B cell (primary cell): ENCODE results near the gene MTCL1. TPM values are rescaled to one million over a fixed set of nuclear protein-coding genes. Genes with fewer than 3 reads are reported as not detected.

Source experiments
- ATAC-seq: fragments of 200-7000 bp; cut with Tn5 transposase; one replicate; pipeline ENCODE4 v1.10.0; 2021; ENCODE audit warnings: low read depth, mild to moderate bottlenecking, moderate number of reproducible peaks, moderate library complexity
- CTCF ChIA-PET: fragments of 350-600 bp; sonication (Branson Sonifier 250); formaldehyde crosslinking; loops from one replicate; lab custom pipeline; 2021; ENCODE audit warnings: antibody characterized with exemption, inconsistent platforms; lab: Charles Lee
- POLR2A ChIA-PET: fragments of 350-600 bp; sonication (Branson Sonifier 250); formaldehyde crosslinking; loops from one replicate; lab custom pipeline; 2021; ENCODE audit warnings: antibody characterized with exemption; lab: Charles Lee
- DNase-seq: peaks from one replicate; pipeline ENCODE4 v3.0.0; 2013
- H2AFZ ChIP-seq: 2 replicates; pipeline ENCODE4 v1.6.1; 2012; ENCODE audit warnings: mild to moderate bottlenecking, low read depth, low read length; ENCODE audit not compliant: insufficient read depth, poor library complexity, severe bottlenecking
- H3K27ac ChIP-seq, 2 donors: 1 replicate in 1 of 2; 2 replicates in 1 of 2; pipeline ENCODE4 v1.5.1; 2012 to 2013; ENCODE audit warnings: low read length in 2 of 2, mild to moderate bottlenecking in 2 of 2, moderate library complexity in 1 of 2
- H3K27me3 ChIP-seq, 4 experiments: fragments of 200-600 bp in 1 of 4; sonication (generic) in 1 of 4; replicated peaks in 1 of 4; 1 replicate in 2 of 4; 2 replicates in 2 of 4; pipeline versions ENCODE4 v1.6.1 to v1.7.0; 2013 to 2016; ENCODE audit warnings: low read length in 3 of 4, mild to moderate bottlenecking in 2 of 4, mixed read lengths in 1 of 4, moderate library complexity in 1 of 4; ENCODE audit not compliant: insufficient read depth in 4 of 4, control insufficient read depth in 3 of 4; ENCODE audit errors: control extremely low read depth in 1 of 4
- H3K36me3 ChIP-seq, 2 experiments: replicated peaks in 1 of 2; 1 replicate in 1 of 2; 2 replicates in 1 of 2; pipeline versions ENCODE4 v1.6.1 to v1.7.1; 2013; ENCODE audit warnings: low read length in 1 of 2; ENCODE audit not compliant: insufficient read depth in 2 of 2, control insufficient read depth in 1 of 2; ENCODE audit errors: control extremely low read depth in 1 of 2, extremely low read depth in 1 of 2
- H3K4me1 ChIP-seq, 2 donors: fragments of 200-600 bp in 1 of 2; sonication (generic) in 1 of 2; 1 replicate in 1 of 2; 2 replicates in 1 of 2; pipeline versions ENCODE4 v1.5.1 to v1.6.1; 2013 to 2017; ENCODE audit warnings: low read length in 2 of 2; ENCODE audit not compliant: control insufficient read depth in 2 of 2, insufficient read depth in 2 of 2
- H3K4me2 ChIP-seq: replicated peaks from 2 replicates; pipeline ENCODE3; 2012; ENCODE audit warnings: mild to moderate bottlenecking, low read depth, low read length; ENCODE audit not compliant: poor library complexity, severe bottlenecking
- H3K4me3 ChIP-seq, 5 experiments: fragments of 200-600 bp in 1 of 5; sonication (generic) in 1 of 5; 1 replicate in 3 of 5; 2 replicates in 2 of 5; pipeline versions ENCODE4 v1.5.1 to v1.7.0; 2011 to 2016; ENCODE audit warnings: low read length in 4 of 5, mild to moderate bottlenecking in 4 of 5, low read depth in 2 of 5, control low read depth in 1 of 5, moderate library complexity in 1 of 5; ENCODE audit not compliant: insufficient read depth in 1 of 5; ENCODE audit errors: control extremely low read depth in 1 of 5, extremely low read depth in 1 of 5
- H3K79me2 ChIP-seq: fragments of 200-600 bp; sonication (generic); one replicate; pipeline ENCODE4 v1.6.0; 2016; ENCODE audit warnings: low read length; ENCODE audit not compliant: control insufficient read depth, insufficient read depth
- H3K9ac ChIP-seq: fragments of 200-600 bp; sonication (generic); 2 replicates; pipeline ENCODE4 v1.6.1; 2017; ENCODE audit warnings: mild to moderate bottlenecking, low read length, moderate library complexity
- H3K9me3 ChIP-seq, 3 donors: one replicate each; pipeline versions ENCODE4 v1.6.1 to v1.7.1; 2013; ENCODE audit warnings: low read length in 2 of 3; ENCODE audit not compliant: control insufficient read depth in 2 of 3, insufficient read depth in 1 of 3; ENCODE audit errors: control extremely low read depth in 1 of 3
- H4K20me1 ChIP-seq: 2 replicates; pipeline ENCODE4 v1.6.0; 2012; ENCODE audit warnings: mild to moderate bottlenecking, low read length; ENCODE audit not compliant: insufficient read depth, control insufficient read depth, poor library complexity, severe bottlenecking
- H3K27ac Mint-ChIP-seq: one replicate; pipeline ENCODE4 v1.8.0; 2021; ENCODE audit warnings: mixed read lengths
- H3K27me3 Mint-ChIP-seq: one replicate; pipeline ENCODE4 v1.8.0; 2021; ENCODE audit warnings: mixed read lengths
- H3K4me1 Mint-ChIP-seq: one replicate; pipeline ENCODE4 v1.8.0; 2021; ENCODE audit warnings: mixed read lengths
- H3K4me3 Mint-ChIP-seq: one replicate; pipeline ENCODE4 v1.8.0; 2021; ENCODE audit warnings: mixed read lengths
- H3K9me3 Mint-ChIP-seq: one replicate; pipeline ENCODE4 v1.8.0; 2022; ENCODE audit warnings: mixed read lengths; ENCODE audit not compliant: insufficient read depth
- CTCF ChIP-seq: fragments of 200-600 bp; IDR thresholded peaks from one replicate; pipeline ENCODE4 v1.8.0; 2022; ENCODE audit warnings: antibody characterized with exemption, mild to moderate bottlenecking
- EZH2 ChIP-seq: IDR thresholded peaks from 2 replicates; pipeline ENCODE4 v1.6.1; 2012; ENCODE audit warnings: borderline replicate concordance, low read depth, mild to moderate bottlenecking, moderate library complexity, low read length; ENCODE audit not compliant: insufficient read depth, poor library complexity, severe bottlenecking
- WGBS: methylation state at CpG from one replicate; pipeline ENCODE4 v1.1.5; 2013; ENCODE audit warnings: missing lambda C conversion rate; ENCODE audit not compliant: insufficient coverage; 5-methylcytosine and 5-hydroxymethylcytosine counted together
- intact Hi-C: fragments of 100-400 bp; cut with micrococcal nuclease; formaldehyde crosslinking; loops from one replicate; pipeline ENCODE4 v1.10.0; 2022
- polyA plus RNA-seq: library from polyadenylated mRNA; depleted of rRNA; stranded (reverse); fragments of >200 nt; gene quantifications from 2 replicates; pipeline ENCODE4 v1.2.3, GENCODE V29; 2012
- total RNA-seq, 2 donors: library from RNA; stranded (reverse); fragments of 120-200 nt in 1 of 2; gene quantifications; 1 replicate in 1 of 2; 2 replicates in 1 of 2; pipeline versions ENCODE4 v1.2.3 to v1.2.4, GENCODE V29; 2013 to 2022

Gene MTCL1
- total and polyA plus RNA-seq, 2 donors (not counting 1 experiment from before 2014, with no cell fraction given) = 2.7 to 5.8 TPM

DNA sequence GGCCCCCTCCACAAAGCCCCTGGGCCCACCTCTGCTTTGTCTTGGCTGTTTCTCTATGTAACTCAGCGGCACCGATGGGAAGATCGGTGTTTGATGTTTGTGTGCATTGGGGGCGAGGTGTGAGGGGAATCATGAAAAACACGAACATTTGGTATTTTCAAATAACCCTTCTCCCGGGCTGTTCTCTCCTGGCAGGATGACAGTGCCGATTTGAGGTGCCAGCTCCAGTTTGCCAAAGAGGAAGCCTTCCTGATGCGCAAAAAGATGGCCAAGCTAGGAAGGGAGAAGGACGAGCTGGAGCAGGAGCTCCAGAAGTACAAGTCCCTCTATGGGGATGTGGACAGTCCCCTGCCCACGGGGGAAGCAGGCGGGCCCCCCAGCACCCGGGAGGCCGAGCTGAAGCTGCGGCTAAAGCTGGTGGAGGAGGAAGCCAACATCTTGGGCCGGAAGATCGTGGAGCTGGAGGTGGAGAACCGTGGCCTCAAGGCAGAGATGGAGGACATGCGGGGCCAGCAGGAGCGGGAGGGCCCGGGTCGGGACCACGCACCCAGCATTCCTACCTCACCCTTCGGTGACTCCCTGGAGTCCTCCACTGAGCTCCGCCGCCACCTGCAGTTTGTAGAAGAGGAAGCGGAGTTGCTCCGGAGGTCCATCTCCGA lies 78.1 kb downstream of the MTCL1 start:
- H4K20me1 ChIP-seq = no peaks in the 10 kb centered on the region
- no peaks in the 10 kb centered on the region for H3K9me3 Mint-ChIP-seq
- no peaks in the 10 kb centered on the region for H3K27me3 Mint-ChIP-seq
- no peak for DNase-seq
- ATAC-seq = no peak
- 95% methylated on average over 24 of the region's 28 CpGs for WGBS
- TF ChIP-seq CTCF (no peak), EZH2 (no peak)
- H3K9me3 ChIP-seq = peaks cover 0 to 9% (median 0%) of the 10 kb centered on the region in 3 donors
- intact Hi-C loops = no loop called here
- CTCF ChIA-PET = no interaction called here
- H3K27me3 ChIP-seq = no peaks in the 10 kb centered on the region
- peaks cover 9 to 11% of the 10 kb centered on the region in 2 donors for H3K4me1 ChIP-seq
- no peak overlapping the region for H3K9ac ChIP-seq
- no peak overlapping the region for H3K4me3 Mint-ChIP-seq
- H2AFZ ChIP-seq = no peak overlapping the region
- no peak overlapping the region for H3K27ac ChIP-seq
- H3K4me1 Mint-ChIP-seq = peaks cover 8% of the 10 kb centered on the region
- H3K4me3 ChIP-seq = no peak overlapping the region
- no peaks in the 10 kb centered on the region for H3K36me3 ChIP-seq
- no peaks in the 10 kb centered on the region for H3K79me2 ChIP-seq
- POLR2A ChIA-PET = no interaction called here
- H3K27ac Mint-ChIP-seq = no peak overlapping the region
- no peak overlapping the region for H3K4me2 ChIP-seq

DNA sequence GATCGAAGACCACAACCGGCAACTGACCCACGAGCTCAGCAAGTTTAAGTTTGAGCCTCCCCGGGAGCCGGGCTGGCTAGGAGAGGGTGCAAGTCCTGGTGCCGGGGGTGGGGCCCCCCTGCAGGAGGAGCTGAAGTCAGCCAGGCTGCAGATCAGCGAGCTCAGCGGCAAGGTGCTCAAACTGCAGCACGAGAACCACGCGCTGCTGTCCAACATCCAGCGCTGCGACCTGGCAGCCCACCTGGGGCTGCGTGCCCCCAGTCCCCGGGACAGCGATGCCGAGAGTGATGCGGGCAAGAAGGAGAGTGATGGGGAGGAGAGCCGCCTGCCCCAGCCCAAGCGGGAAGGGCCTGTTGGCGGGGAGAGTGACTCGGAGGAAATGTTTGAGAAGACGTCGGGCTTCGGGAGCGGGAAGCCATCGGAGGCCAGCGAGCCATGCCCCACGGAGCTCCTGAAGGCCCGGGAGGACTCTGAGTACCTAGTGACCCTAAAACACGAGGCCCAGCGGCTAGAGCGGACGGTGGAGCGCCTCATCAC lies 78.7 kb downstream of the MTCL1 start:
- H3K4me3 ChIP-seq = no peak overlapping the region
- no peak overlapping the region for H3K9ac ChIP-seq
- intact Hi-C loops = no loop called here
- TF ChIP-seq EZH2 = no peak
- no peak for TF ChIP-seq CTCF
- H3K27me3 ChIP-seq = no peaks in the 10 kb centered on the region
- H3K27me3 Mint-ChIP-seq = no peaks in the 10 kb centered on the region
- H4K20me1 ChIP-seq = no peaks in the 10 kb centered on the region
- ChIA-PET POLR2A (no interaction called here), CTCF (no interaction called here)
- ATAC-seq (no peak), DNase-seq (no peak)
- H2AFZ ChIP-seq = no peak overlapping the region
- peaks cover 0 to 9% (median 0%) of the 10 kb centered on the region in 3 donors for H3K9me3 ChIP-seq
- H3K4me1 ChIP-seq = peaks cover 9 to 11% of the 10 kb centered on the region in 2 donors
- H3K36me3 ChIP-seq = no peaks in the 10 kb centered on the region
- H3K27ac Mint-ChIP-seq = no peak overlapping the region
- H3K9me3 Mint-ChIP-seq = no peaks in the 10 kb centered on the region
- 96% methylated on average over 35 of the region's 35 CpGs for WGBS
- H3K4me3 Mint-ChIP-seq = no peak overlapping the region
- no peaks in the 10 kb centered on the region for H3K79me2 ChIP-seq
- H3K4me1 Mint-ChIP-seq = peaks cover 8% of the 10 kb centered on the region
- H3K4me2 ChIP-seq = no peak overlapping the region
- no peak overlapping the region for H3K27ac ChIP-seq
